Right cardiac atrium (tissue), 5 donors: ENCODE results near the gene U2SURP. TPM values are rescaled to one million over a fixed set of nuclear protein-coding genes. Genes with fewer than 3 reads are reported as not detected.
A peak's percentile ranks its signal among the peaks of the same experiment; 100 is the strongest.

Experiments
- ATAC-seq, 2 donors: fragments of 200-7000 bp; cut with Tn5 transposase; one replicate each; pipeline versions ENCODE4 v1.8.0 to v1.9.1; 2020; ENCODE audit warnings: moderate library complexity in 2 of 2, mild to moderate bottlenecking in 1 of 2
- DNase-seq, 3 donors: peaks; one replicate each; pipeline ENCODE4 v3.0.0-alpha.2; 2020
- H3K27ac ChIP-seq: one replicate; pipeline ENCODE4 v1.5.1; 2013; ENCODE audit warnings: mild to moderate bottlenecking, low read length, control low read depth, moderate library complexity
- H3K27me3 ChIP-seq: one replicate; pipeline ENCODE4 v1.6.1; 2013; ENCODE audit not compliant: control insufficient read depth, insufficient read depth
- H3K4me1 ChIP-seq: one replicate; pipeline ENCODE4 v1.6.1; 2013; ENCODE audit warnings: low read length; ENCODE audit not compliant: control insufficient read depth, insufficient read depth
- H3K4me3 ChIP-seq: one replicate; pipeline ENCODE4 v1.5.1; 2013; ENCODE audit warnings: low read length, control low read depth
- H3K9me3 ChIP-seq: one replicate; pipeline ENCODE4 v1.6.1; 2013; ENCODE audit warnings: low read length; ENCODE audit not compliant: control insufficient read depth
- WGBS: extraction: QIAGEN DNeasy Blood & Tissue Kit; methylation state at CpG from one replicate; pipeline ENCODE4 v1.1.7; 2013; 5-methylcytosine and 5-hydroxymethylcytosine counted together
- intact Hi-C, 4 donors: fragments of 100-400 bp; cut with DNase I; formaldehyde crosslinking; loops; one replicate each; pipeline versions ENCODE4 v1.11.0 to v1.14.0; 2022 to 2023
- polyA plus RNA-seq: library from polyadenylated mRNA; stranded (reverse); fragments of 200-250 nt; gene quantifications from one replicate; pipeline ENCODE4 v1.2.3, GENCODE V29; 2013
- total RNA-seq, 4 donors: library from RNA; stranded (reverse); fragmentation: NEBNext Ultra II Directional; extraction: Animal tissue kit (Norgen Biotek cat#: 25700); gene quantifications; one replicate each; pipeline ENCODE4 v1.2.1, GENCODE V29; 2021
- donor health status: healthy with polysubstance abuse.
- donor health status: DM: no; HTN: yes; CAD: no.
- donor health status: DM: no; HTN: no; CAD: no.
- donor health status: DM: no; HTN: yes; CAD: no; lungs with severe emphysema.
- donor health status: DM: yes; HTN: yes; CAD: no.

U2SURP gene
- total and polyA plus RNA-seq, 5 donors = 22.8 to 56.6 (median 50.8) TPM

DNA sequence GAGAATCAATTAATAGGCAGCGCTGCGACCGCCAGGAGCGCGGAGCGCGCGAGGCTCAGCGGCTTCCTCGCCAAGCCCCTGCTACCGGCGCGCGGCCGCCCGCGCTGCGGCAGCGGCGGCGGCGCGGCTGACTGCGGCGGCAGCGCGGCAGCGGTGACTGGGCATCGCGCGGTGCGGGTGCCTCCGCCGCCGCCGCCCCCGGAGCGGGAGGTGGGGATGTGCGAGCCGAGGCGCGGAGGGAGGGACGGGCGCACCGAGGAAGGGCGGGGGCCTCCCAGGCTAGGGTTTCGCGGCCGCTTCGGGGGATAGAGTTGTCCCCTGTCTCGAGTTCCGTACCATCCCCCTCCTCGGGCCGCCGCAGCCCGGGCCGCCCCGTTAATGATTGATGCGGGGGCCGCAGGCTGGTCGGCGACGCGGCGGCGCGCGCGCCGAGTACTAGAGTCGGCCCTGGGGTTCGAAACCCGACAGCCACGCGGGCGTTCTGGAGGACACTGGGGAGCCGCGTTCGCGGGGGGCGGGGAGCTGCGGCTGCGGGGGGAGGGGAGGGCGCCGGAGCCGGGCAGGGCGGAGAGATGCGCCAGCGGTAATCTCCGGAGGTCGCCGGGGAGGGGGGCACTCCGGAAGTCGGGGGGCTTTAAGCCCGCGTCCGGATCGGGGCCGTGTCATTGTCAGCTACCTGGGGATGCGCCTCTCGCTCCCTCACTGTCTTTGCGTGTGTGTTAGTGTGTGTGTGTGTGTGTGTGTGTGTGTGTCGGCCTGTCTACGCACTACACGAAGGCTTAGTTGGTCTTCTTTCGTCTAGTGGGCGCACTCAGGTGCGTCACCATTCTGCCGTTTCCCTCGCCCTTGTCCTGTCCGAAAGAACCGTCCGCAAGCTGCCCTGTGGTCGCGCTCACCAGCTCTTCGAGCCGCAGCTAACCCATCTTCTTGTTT is 37.6 kb upstream of the U2SURP start, which contains the start of gene PAQR9:
Gene PAQR9 (minus strand): TSS at position 159 of the 933 bp plus-strand sequence. CDS start 338 bp downstream, outside the sequence.
- ATAC-seq (peak; percentile 57 to 65), DNase-seq (peak in 2 of 3 donors; percentile 67 to 71)
- H3K27me3 ChIP-seq = no peaks in the 10 kb centered on the region
- H3K27ac ChIP-seq = peak within 1 kb of the TSS; percentile 70
- intact Hi-C loops = no loop called here
- no peaks in the 10 kb centered on the region for H3K4me1 ChIP-seq
- WGBS = 2% methylated on average over 117 of the region's 117 CpGs
- H3K9me3 ChIP-seq = no peaks in the 10 kb centered on the region
- peak within 1 kb of the TSS; percentile 79 for H3K4me3 ChIP-seq

- H3K27me3 ChIP-seq = no peaks in the 10 kb centered on the region
Observed at GRCh38 chr3:142965581-142965980, 35.8 kb upstream of the U2SURP start.

DNA sequence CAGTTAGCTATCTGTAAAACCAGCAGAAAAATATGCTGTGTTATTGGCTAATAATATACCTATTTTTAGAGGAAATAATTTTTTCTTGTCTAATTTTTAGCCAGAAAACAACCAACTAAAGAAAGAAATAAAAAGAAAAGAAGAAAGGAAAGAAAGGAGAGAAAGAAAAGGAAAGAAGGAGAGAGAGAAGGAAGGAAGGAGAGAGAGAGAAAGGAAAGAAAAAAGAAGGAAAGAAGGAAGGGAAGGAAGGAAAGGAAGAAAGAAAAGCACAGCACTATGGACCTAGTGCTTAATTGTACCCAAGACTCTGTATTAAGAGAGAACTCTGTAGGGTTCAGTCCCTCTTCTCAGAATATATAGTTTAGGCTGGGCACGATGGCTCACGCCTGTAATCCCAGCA is 34.6 kb upstream of the U2SURP start:
- intact Hi-C loops = no loop called here
- H3K27ac ChIP-seq = no peak overlapping the region
- H3K4me3 ChIP-seq = no peak overlapping the region
- DNase-seq = no peak
- no peak for ATAC-seq
- H3K27me3 ChIP-seq = no peaks in the 10 kb centered on the region
- H3K4me1 ChIP-seq = no peaks in the 10 kb centered on the region
- H3K9me3 ChIP-seq = no peaks in the 10 kb centered on the region
- WGBS = 97% methylated on average over 2 of the region's 2 CpGs

More at GRCh38 chr3:142965581-142965980, 35.8 kb upstream of the U2SURP start:
- Histone ChIP-seq H3K27ac (no peak overlapping the region), H3K4me3 (no peak overlapping the region), H3K9me3 (no peaks in the 10 kb centered on the region), H3K4me1 (no peaks in the 10 kb centered on the region)
- 88% methylated on average over 3 of the region's 3 CpGs for WGBS
- ATAC-seq = no peak
- intact Hi-C loops = no loop called here
- DNase-seq = no peak

DNA sequence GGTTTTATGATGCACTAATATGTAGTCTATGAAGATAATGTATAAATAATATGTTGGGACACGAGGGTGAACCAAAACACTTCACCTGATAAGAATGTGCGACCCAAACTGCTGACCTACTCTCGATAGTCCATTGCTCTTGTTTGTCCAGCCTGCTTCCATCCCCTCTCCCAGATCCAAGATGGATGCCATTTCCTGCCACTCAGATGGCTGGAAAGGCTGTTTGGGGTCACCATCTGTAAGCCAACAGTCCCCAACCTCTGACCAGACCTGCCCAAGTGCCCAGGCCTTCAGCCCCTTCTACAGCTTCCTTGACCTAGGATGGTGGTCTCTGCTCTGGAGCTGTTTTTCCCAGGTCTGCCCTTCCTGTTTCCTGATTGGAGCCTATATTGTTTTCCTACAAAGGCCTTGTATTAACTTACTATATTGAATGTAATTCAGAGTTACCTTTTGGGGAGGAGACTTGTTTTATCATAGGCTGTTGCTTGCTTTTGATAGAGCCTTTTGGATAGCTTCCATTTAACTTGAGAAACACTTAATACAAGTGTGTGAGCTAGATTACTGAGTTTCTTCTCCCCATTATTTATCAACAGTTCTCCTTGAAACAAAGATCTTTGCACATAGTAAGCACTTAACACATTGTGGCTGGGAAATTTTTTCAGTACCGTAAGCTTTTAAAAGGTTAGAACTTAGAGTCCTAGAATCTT is 32.9 kb upstream of the U2SURP start:
- Histone ChIP-seq H3K9me3 (no peaks in the 10 kb centered on the region), H3K27me3 (no peaks in the 10 kb centered on the region), H3K4me3 (no peak overlapping the region), H3K27ac (no peak overlapping the region), H3K4me1 (no peaks in the 10 kb centered on the region)
- 70% methylated on average over 4 of the region's 4 CpGs for WGBS
- ATAC-seq = no peak
- DNase-seq = no peak
- intact Hi-C loops = no loop called here

DNA sequence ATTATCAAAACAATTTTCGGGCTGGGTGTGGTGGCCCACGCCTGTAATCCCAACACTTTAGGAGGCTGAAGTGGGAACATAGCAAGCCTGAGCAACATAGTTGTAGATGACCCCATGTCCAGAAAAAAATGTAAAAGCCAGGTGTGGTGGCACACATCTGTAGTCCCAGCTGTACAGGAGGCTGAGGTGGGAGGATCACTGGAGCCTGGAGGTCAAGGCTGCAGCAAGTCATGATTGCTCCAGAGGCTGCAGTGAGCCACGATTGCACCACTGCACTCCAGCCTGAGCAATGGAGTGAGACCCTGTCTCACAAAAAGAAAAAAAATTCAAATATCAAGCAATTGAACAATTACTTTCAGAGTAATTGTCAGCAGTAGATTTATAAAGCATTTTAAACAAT is 29.9 kb upstream of the U2SURP start:
- Histone ChIP-seq H3K4me1 (no peaks in the 10 kb centered on the region), H3K27me3 (no peaks in the 10 kb centered on the region), H3K4me3 (no peak overlapping the region), H3K9me3 (no peaks in the 10 kb centered on the region), H3K27ac (no peak overlapping the region)
- no peak for ATAC-seq
- no peak for DNase-seq
- intact Hi-C loops = no loop called here
- WGBS = 86% methylated on average over 3 of the region's 3 CpGs

DNA sequence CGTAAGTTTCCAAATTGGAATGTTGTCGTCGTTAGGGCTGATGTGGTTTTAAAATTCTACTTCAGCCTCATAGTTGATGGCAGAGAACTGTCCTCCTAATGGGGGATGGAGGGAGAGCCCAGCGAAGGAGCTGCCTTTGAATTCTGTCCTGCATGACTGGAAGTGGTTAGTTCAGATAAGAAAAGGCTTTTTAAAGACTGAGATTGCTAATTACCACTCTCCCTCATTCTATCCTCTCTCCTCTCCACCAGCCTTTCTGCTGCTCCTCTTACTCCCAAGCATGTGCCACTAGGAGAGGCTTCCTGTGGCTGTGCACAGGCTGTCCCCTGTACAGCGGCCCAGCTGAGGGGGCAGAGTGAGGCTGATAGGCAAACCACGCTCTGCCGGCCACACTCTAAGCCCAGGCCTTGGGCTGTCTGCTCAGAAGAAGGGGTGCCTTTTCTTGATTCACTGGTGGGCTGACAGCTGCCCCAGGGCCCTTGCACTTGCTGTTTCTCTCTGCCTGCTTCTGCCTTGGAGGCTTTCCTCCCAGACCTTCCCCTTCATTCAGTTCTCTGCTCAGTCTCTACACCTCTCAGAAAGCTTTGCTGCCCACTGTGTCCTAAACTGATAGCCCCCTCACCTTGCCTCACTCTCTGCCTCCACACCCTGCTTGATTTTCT is 29.1 kb upstream of the U2SURP start:
- no peaks in the 10 kb centered on the region for H3K4me1 ChIP-seq
- intact Hi-C loops = no loop called here

DNA sequence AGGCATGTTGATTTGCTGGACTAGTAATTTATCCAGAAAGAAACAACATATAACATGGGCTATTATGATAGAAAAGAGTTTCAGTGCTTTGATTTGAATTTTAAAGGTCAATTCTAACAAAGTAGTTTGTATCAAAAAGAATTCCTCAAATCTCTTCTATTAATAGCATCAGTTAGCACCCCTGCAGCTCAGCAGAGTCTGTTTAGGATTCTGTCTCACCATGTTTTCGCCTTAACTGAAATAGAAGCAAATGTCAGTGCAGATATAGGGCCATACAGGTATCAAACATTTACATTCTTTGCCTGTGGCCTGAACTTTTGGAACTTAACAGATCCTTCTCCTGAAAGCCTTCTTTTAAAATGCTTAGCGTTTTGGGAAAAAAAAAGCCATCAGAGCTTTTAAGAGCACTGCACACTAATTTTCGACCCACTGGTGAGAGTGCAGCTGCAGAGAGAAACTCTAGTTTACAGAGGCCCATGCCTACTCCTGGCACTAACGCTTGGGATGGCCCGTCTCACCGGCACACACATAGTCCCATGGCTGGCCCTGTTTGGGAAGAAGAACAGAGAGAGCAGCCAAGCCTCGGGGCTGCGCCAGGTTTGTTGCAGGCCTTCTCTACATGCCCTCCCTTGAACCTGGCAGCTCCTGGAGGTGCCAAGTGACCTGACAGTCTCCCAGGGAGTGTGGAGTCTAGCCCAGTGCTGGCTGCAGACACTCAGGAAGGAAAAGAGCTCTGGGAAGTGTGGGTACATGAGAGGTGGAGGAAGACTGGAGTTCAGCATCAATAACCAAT is 28.0 kb upstream of the U2SURP start:
- Histone ChIP-seq H3K4me1 (no peaks in the 10 kb centered on the region), H3K4me3 (no peak overlapping the region), H3K27ac (peak overlapping the region; percentile 30), H3K27me3 (no peaks in the 10 kb centered on the region), H3K9me3 (no peaks in the 10 kb centered on the region)
- DNase-seq = peak; percentile 51 to 87 (median 87)
- intact Hi-C loops = no loop called here
- peak; percentile 76 to 89 for ATAC-seq
- 64% methylated on average over 8 of the region's 8 CpGs for WGBS

More for the DNA sequence above, 29.1 kb upstream of the U2SURP start:
- H3K4me3 ChIP-seq = no peak overlapping the region
- H3K27ac ChIP-seq = peak overlapping the region; percentile 32
- H3K9me3 ChIP-seq = no peaks in the 10 kb centered on the region
- no peak for ATAC-seq
- DNase-seq = no peak
- 70% methylated on average over 7 of the region's 7 CpGs for WGBS
- no peaks in the 10 kb centered on the region for H3K27me3 ChIP-seq

GRCh38 chr3:142975316-142975995 is 25.9 kb upstream of the U2SURP start:
- Histone ChIP-seq H3K4me1 (no peaks in the 10 kb centered on the region), H3K4me3 (no peak overlapping the region), H3K27me3 (no peaks in the 10 kb centered on the region), H3K9me3 (no peaks in the 10 kb centered on the region), H3K27ac (peak overlapping the region; percentile 34)
- ATAC-seq (no peak), DNase-seq (no peak)
- 95% methylated on average over 4 of the region's 4 CpGs for WGBS
- intact Hi-C loops = no loop called here

DNA sequence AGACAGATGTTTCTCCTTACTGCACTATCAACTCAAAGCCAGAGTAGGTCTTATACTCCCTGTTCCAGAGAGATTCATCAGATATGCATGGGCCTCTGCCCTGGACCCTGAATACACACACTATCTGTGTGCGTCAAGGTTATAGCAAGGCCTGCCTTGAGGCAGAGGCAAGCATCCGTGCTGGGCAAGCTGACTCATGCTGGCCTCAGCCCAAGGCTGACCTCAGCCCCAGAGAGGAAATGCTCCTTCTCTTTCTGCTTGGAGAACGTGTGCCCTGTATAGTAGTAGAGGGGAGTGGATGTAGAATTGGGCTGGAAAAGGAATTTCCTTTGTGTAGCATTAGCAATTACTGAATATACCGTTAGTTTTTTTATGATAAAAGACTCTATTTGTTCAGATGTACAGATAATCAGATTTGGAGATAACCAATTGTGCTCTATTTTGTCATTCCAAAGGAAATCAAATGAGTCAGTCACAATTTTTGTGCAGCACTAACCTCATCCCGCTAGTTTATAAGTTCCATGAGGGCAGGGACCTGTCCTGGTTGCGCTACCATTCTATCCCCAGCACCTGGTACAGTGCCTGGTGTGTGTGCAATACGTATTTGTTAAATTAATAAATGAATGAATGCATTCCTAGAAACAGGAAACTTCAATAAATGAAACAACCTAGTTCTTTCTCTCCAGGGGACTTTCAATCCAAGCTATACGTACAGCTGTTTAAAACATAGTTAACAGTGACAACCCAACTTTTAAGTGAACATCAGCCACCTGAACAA is 24.6 kb upstream of the U2SURP start:
- no peaks in the 10 kb centered on the region for H3K4me1 ChIP-seq
- no peak overlapping the region for H3K4me3 ChIP-seq
- H3K27me3 ChIP-seq = no peaks in the 10 kb centered on the region
- no peaks in the 10 kb centered on the region for H3K9me3 ChIP-seq
- DNase-seq = peak; percentile 92 to 95 (median 94)
- intact Hi-C loops = no loop called here
- ATAC-seq = peak; percentile 92 to 98
- WGBS = 46% methylated on average over 8 of the region's 8 CpGs
- no peak overlapping the region for H3K27ac ChIP-seq
